ENCODE measurements around the gene CEP85L.

The CEP85L gene

GRCh38 chr6:118617417-118617816, 34.0 kb downstream of the CEP85L start:
- no peak overlapping the region for H3K4me3 ChIP-seq (ENCODE audit: low read depth, low read length)
- DNase-seq (ENCODE audit: low read depth) = no peak
- no peak for TF ChIP-seq CTCF (IDR thresholded peaks at IDR 0.05; ENCODE audit: insufficient read depth, low read depth, low read length, missing control alignments)

- TF ChIP-seq CTCF (IDR thresholded peaks at IDR 0.05; ENCODE audit: insufficient read depth, low read depth, low read length, missing control alignments) = no peak
- no peak for DNase-seq (ENCODE audit: low read depth)
- H3K4me3 ChIP-seq (ENCODE audit: low read depth, low read length) = no peak overlapping the region
These were observed 40.1 kb downstream of the CEP85L start for GRCh38 chr6:118611334-118611733.

- no peak overlapping the region for H3K4me3 ChIP-seq (ENCODE audit: low read depth, low read length)
- no peak for DNase-seq (ENCODE audit: low read depth)
- TF ChIP-seq CTCF (IDR thresholded peaks at IDR 0.05; ENCODE audit: insufficient read depth, low read depth, low read length, missing control alignments) = no peak
These were observed 44.5 kb downstream of the CEP85L start for GRCh38 chr6:118606858-118607257.

- DNase-seq (ENCODE audit: low read depth) = no peak
- TF ChIP-seq CTCF (IDR thresholded peaks at IDR 0.05; ENCODE audit: insufficient read depth, low read depth, low read length, missing control alignments) = no peak
- no peak overlapping the region for H3K4me3 ChIP-seq (ENCODE audit: low read depth, low read length)
These were observed 45.1 kb downstream of the CEP85L start for GRCh38 chr6:118606268-118606667.

GRCh38 chr6:118603372-118603771, 48.0 kb downstream of the CEP85L start:
- no peak overlapping the region for H3K4me3 ChIP-seq (ENCODE audit: low read depth, low read length)
- no peak for DNase-seq (ENCODE audit: low read depth)
- TF ChIP-seq CTCF (IDR thresholded peaks at IDR 0.05; ENCODE audit: insufficient read depth, low read depth, low read length, missing control alignments) = no peak

GRCh38 chr6:118602300-118602699, 49.1 kb downstream of the CEP85L start:
- DNase-seq (ENCODE audit: low read depth) = no peak
- no peak overlapping the region for H3K4me3 ChIP-seq (ENCODE audit: low read depth, low read length)
- TF ChIP-seq CTCF (IDR thresholded peaks at IDR 0.05; ENCODE audit: insufficient read depth, low read depth, low read length, missing control alignments) = no peak

- DNase-seq (ENCODE audit: low read depth) = no peak
- TF ChIP-seq CTCF (IDR thresholded peaks at IDR 0.05; ENCODE audit: insufficient read depth, low read depth, low read length, missing control alignments) = no peak
- no peak overlapping the region for H3K4me3 ChIP-seq (ENCODE audit: low read depth, low read length)
These were observed 53.1 kb downstream of the CEP85L start for GRCh38 chr6:118598324-118598723.

Measured in GM12865 (cell line).